Upper lobe of left lung (tissue), 6 donors: ENCODE data around the gene PREX1. TPM values are rescaled to one million over a fixed set of nuclear protein-coding genes. Genes with fewer than 3 reads are reported as not detected.

Experiments used
- ATAC-seq, 2 donors: fragments of 200-7000 bp; cut with Tn5 transposase; one replicate each; pipeline ENCODE4 v1.9.1; 2022; ENCODE audit warnings: mild to moderate bottlenecking in 2 of 2, moderate library complexity in 2 of 2; ENCODE audit not compliant: low FRiP score in 2 of 2
- DNase-seq, 2 donors: peaks; one replicate each; pipeline ENCODE4 v3.0.0-alpha.2; 2019 to 2020
- H3K27ac ChIP-seq, 4 donors: fragments of 200-600 bp; sonication (generic); one replicate each; pipeline ENCODE4 v1.5.1; 2016 to 2019
- H3K27me3 ChIP-seq, 4 donors: fragments of 200-600 bp; sonication (generic); one replicate each; pipeline ENCODE4 v1.5.1; 2017 to 2019
- H3K36me3 ChIP-seq, 4 donors: fragments of 200-600 bp; sonication (generic); one replicate each; pipeline ENCODE4 v1.5.1; 2016 to 2019
- H3K4me1 ChIP-seq, 4 donors: fragments of 200-600 bp; sonication (generic); one replicate each; pipeline ENCODE4 v1.5.1; 2018 to 2019
- H3K4me3 ChIP-seq, 4 donors: fragments of 200-600 bp; sonication (generic); one replicate each; pipeline ENCODE4 v1.5.1; 2017 to 2019; ENCODE audit warnings: mild to moderate bottlenecking in 2 of 4, moderate library complexity in 1 of 4
- H3K9me3 ChIP-seq, 4 donors: fragments of 200-600 bp; sonication (generic); one replicate each; pipeline ENCODE4 v1.5.1; 2018 to 2019
- EP300 ChIP-seq, 4 donors: sonication (generic); formaldehyde crosslinking; IDR thresholded peaks; one replicate each; pipeline ENCODE4 v1.5.1; 2017; ENCODE audit warnings: antibody characterized with exemption in 4 of 4, control low read depth in 2 of 4
- POLR2A ChIP-seq, 4 donors: fragments of 450-650 bp; IDR thresholded peaks; one replicate each; pipeline ENCODE4 v1.5.1; 2016 to 2017; ENCODE audit warnings: antibody characterized with exemption in 4 of 4, mild to moderate bottlenecking in 2 of 4
- POLR2AphosphoS5 ChIP-seq, 2 donors: sonication (generic); formaldehyde crosslinking; IDR thresholded peaks; one replicate each; pipeline ENCODE4 v1.5.1; 2017; ENCODE audit warnings: antibody characterized with exemption in 2 of 2
- WGBS, 2 donors: methylation state at CpG; one replicate each; pipeline ENCODE4 v1.1.5; 2017 to 2018; 5-methylcytosine and 5-hydroxymethylcytosine counted together
- total RNA-seq, 6 donors: library from RNA; depleted of rRNA in 4 of 6; stranded (reverse); fragments of >200 nt in 4 of 6; gene quantifications; one replicate each; pipeline versions ENCODE4 v1.1.0 to v1.2.1, GENCODE V29; 2016 to 2021
- TF ChIP-seq, protein P1 (sequence below), 6 experiments: fragments of 450-650 bp in 4 of 6; fragments of 200-600 bp in 2 of 6; sonication (generic) in 2 of 6; IDR thresholded peaks; one replicate each; pipeline ENCODE4 v1.5.1; 2016 to 2019; ENCODE audit warnings: antibody characterized with exemption in 6 of 6
- donor health status: DM: no; HTN: no; CAD: no; lungs with moderate emphysema.
- donor health status: DM: no; HTN: yes; CAD: no; lungs with severe emphysema.

Gene PREX1
- total RNA-seq, 6 donors from 2014 or later = 42.8 to 177 (median 74.6) TPM

DNA sequence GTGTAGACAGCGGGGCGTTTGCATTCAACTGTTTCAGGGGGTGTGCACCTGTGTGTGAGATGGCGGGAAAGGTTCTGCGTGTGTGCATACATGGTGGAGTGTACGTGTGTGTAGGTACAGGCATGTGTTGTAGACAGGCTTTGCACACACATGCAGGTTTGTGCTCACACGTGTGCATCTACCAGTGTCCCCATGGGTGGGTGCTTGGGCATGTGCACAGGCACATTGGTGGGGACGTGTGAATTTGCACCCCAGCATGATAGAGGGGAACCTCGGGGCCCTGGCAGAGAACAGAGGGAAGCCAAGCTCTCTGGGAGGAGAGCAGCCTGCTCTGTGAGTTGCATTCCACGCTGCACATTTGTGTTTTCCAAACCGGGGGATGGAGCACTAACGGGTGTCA, 250.2 kb downstream of the PREX1 start:
- H3K4me3 ChIP-seq = no peak overlapping the region
- H3K27me3 ChIP-seq = no peaks in the 10 kb centered on the region
- 76 to 79% methylated on average over 9 to 11 of the region's 11 CpGs for WGBS, 2 donors
- ATAC-seq (no peak), DNase-seq (no peak)
- no peaks in the 10 kb centered on the region for H3K4me1 ChIP-seq
- no peaks in the 10 kb centered on the region for H3K9me3 ChIP-seq
- H3K36me3 ChIP-seq = no peaks in the 10 kb centered on the region
- TF ChIP-seq POLR2A (IDR thresholded peaks at IDR 0.05) = no peak
- no peak for TF ChIP-seq EP300 (IDR thresholded peaks at IDR 0.05)
- TF ChIP-seq, protein P1, sequence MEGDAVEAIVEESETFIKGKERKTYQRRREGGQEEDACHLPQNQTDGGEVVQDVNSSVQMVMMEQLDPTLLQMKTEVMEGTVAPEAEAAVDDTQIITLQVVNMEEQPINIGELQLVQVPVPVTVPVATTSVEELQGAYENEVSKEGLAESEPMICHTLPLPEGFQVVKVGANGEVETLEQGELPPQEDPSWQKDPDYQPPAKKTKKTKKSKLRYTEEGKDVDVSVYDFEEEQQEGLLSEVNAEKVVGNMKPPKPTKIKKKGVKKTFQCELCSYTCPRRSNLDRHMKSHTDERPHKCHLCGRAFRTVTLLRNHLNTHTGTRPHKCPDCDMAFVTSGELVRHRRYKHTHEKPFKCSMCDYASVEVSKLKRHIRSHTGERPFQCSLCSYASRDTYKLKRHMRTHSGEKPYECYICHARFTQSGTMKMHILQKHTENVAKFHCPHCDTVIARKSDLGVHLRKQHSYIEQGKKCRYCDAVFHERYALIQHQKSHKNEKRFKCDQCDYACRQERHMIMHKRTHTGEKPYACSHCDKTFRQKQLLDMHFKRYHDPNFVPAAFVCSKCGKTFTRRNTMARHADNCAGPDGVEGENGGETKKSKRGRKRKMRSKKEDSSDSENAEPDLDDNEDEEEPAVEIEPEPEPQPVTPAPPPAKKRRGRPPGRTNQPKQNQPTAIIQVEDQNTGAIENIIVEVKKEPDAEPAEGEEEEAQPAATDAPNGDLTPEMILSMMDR (IDR thresholded peaks at IDR 0.05) = no peak
- TF ChIP-seq POLR2AphosphoS5 (IDR thresholded peaks at IDR 0.05) = no peak
- H3K27ac ChIP-seq = no peak overlapping the region

DNA sequence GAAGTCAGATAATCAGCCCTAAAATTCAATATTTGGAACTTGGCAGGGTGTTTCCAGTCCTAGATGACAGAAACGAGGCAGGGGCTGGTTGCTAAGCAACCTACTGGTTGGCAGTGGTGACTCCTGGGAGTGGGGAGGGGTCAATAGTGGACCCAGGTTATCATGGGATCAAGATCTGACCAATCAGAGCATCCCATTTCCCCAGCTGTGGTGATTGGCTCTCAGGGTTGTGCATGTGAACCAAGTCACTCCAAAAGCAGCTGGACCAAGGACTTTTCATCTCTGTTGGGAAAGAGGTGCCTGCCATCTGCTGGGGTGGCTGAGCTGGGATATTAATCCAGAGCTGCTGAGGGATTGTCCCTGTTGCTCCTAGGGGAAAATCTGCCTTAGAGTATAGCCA, 253.4 kb downstream of the PREX1 start:
- ATAC-seq = no peak
- no peaks in the 10 kb centered on the region for H3K36me3 ChIP-seq
- H3K4me3 ChIP-seq = no peak overlapping the region
- H3K27me3 ChIP-seq = no peaks in the 10 kb centered on the region
- H3K27ac ChIP-seq = no peak overlapping the region
- TF ChIP-seq POLR2AphosphoS5 (IDR thresholded peaks at IDR 0.05) (no peak), EP300 (IDR thresholded peaks at IDR 0.05) (no peak), POLR2A (IDR thresholded peaks at IDR 0.05) (no peak)
- TF ChIP-seq, protein P1 (IDR thresholded peaks at IDR 0.05) = no peak
- no peaks in the 10 kb centered on the region for H3K4me1 ChIP-seq
- no peak for DNase-seq
- WGBS, 2 donors = 0 to 8% methylated on average over 1 of the region's 1 CpG
- no peaks in the 10 kb centered on the region for H3K9me3 ChIP-seq

Other genes starting within 250 kb of the PREX1 start
- 10 to 100 TPM; 22.4 to 94.3 (median 32.2) TPM for gene ARFGEF2, start 93.7 kb upstream of the PREX1 start, total RNA-seq
- 10 to 100 TPM; 10.4 to 40.4 (median 27.2) TPM for gene CSE1L, start 218.3 kb upstream of the PREX1 start, total RNA-seq